ENCODE results near the gene NOSTRIN.
A peak's percentile ranks its signal among the peaks of the same experiment; 100 is the strongest.
"Not testable (repeated sequence)": the region's sequence is repeated elsewhere in the genome, so short reads cannot be mapped to it uniquely, and the experiment has no call there.

Gene NOSTRIN, protein sequence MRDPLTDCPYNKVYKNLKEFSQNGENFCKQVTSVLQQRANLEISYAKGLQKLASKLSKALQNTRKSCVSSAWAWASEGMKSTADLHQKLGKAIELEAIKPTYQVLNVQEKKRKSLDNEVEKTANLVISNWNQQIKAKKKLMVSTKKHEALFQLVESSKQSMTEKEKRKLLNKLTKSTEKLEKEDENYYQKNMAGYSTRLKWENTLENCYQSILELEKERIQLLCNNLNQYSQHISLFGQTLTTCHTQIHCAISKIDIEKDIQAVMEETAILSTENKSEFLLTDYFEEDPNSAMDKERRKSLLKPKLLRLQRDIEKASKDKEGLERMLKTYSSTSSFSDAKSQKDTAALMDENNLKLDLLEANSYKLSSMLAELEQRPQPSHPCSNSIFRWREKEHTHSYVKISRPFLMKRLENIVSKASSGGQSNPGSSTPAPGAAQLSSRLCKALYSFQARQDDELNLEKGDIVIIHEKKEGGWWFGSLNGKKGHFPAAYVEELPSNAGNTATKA

GRCh38 chr2:168801961-168802858 lies at the start of gene NOSTRIN:
TSS of gene NOSTRIN (plus strand) at chr2:168802637. CDS start at chr2:168802647, 10 bp downstream.
- DNase-seq (ENCODE audit: low spot score), result no peak

DNA sequence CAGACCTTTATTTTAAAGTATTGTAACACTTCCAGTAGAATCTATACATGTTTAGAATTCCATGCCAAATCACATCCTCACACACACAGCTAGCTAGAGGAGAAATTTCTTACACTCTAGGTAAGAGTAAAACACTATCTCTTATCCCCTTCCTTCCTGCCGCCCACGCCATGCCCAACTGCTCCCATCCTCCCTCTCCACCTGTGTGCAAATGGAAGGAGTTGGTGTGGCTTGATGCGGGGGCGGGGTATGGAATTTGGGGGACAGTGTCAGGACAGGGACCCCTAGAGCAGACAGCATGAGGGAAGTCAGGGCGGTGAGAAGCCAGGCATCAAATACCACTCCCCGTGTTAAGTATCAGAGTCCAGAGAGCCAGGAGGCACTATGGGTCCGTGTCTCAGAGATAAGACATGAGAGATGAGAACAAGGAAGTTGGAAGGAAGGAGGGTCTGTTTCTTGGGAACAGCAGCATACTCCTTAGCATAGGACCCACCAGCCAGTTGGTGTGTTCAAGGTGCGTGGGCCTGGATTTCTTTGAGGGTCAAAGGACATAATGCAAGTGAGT lies 48.6 kb upstream of the NOSTRIN start:
- no peak for DNase-seq (ENCODE audit: low spot score)

- DNase-seq (ENCODE audit: low spot score), result no peak
Observed at GRCh38 chr2:168757223-168757622, 45.2 kb upstream of the NOSTRIN start.

DNA sequence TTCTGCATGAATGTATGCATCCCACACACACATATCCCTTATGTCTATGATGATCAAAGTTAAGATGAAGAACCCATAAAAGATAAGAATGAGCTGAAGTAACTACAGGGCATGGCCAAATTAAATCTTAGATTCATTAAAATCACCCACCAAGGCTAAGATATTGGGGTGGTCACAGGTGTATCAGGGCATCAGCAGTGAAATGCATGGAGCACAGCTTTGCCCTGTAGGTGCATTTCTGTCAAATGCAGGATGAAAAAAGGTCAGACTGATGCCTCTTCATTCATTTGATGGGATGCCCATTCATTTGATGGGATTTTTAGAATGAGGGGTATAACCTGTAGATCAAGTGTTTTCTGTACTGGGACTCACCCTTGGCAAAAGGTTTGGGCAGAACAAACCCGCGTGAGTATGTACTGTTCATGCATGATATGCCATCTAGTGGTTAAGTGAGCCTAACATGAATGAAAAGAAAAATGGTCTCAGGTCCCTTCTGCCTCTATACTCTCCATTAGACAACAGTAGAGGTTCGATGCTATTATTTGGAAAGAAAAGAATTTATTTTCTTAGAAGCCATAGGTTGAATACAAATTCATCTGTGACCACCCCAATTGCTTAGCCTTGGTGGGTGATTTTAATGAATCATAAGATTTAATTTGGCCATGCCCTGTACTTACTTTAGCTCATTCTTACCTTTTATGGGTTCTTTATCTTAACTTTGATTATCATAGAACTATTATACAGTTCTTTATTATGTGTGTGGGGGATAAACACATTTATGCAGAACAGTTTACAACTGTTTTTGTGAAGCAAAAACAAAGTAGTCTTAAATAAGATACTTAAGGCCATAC lies 43.2 kb upstream of the NOSTRIN start:
- DNase-seq (ENCODE audit: low spot score), result peak; percentile 71

GRCh38 chr2:168765401-168765800 lies 37.0 kb upstream of the NOSTRIN start:
- DNase-seq (ENCODE audit: low spot score), result no peak

GRCh38 chr2:168766600-168766999 lies 35.8 kb upstream of the NOSTRIN start:
- DNase-seq (ENCODE audit: low spot score), result no peak

GRCh38 chr2:168767258-168767657 lies 35.2 kb upstream of the NOSTRIN start:
- no peak for DNase-seq (ENCODE audit: low spot score)

DNA sequence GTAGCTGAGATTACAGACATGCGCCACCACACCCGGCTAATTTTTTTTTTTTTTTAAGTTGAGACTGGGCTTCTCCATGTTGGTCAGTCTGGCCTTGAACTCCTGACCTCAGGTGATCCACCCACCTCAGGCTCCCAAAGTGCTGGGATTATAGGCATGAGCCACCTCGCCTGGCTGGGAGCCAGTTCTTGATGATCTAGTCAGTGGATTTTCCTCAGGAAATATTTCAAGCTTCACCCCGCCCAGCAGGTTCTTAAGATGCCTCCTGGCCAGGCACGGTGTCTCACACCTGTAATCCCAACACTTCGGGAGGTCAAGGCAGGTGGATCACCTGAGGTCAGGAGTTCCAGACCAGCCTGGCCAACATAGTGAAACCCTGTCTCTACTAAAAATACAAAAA lies 34.1 kb upstream of the NOSTRIN start:
- DNase-seq (ENCODE audit: low spot score), result not testable (repeated sequence)

- no peak for DNase-seq (ENCODE audit: low spot score)
Observed at GRCh38 chr2:168770796-168771195, 31.6 kb upstream of the NOSTRIN start.

GRCh38 chr2:168772704-168773103 lies 29.7 kb upstream of the NOSTRIN start:
- DNase-seq (ENCODE audit: low spot score), result no peak

- no peak for DNase-seq (ENCODE audit: low spot score)
Observed at GRCh38 chr2:168773128-168773527, 29.3 kb upstream of the NOSTRIN start.

GRCh38 chr2:168773719-168774521 lies 28.5 kb upstream of the NOSTRIN start:
- DNase-seq (ENCODE audit: low spot score), result peak; percentile 76

- DNase-seq (ENCODE audit: low spot score), result no peak
Observed at GRCh38 chr2:168775837-168776236, 26.6 kb upstream of the NOSTRIN start.

DNA sequence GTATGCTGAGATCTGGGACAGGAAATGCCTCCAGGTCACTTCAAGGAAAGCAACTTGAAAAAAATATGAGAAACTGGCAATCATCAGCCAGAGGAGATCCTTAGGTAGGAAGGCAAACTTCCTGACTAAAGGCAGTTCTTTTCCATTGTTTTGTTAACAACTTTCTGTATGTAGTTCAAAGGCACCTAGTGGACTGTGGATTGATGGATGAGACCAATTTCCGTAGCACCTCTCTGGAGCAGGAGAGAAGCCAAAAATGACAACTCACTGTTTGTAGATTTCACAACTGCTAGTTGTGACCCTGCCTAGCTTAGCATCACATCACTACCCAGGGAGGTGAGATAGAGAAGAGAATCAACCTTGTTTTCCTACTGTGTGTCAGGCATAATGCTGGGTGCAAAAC lies 21.8 kb upstream of the NOSTRIN start:
- DNase-seq (ENCODE audit: low spot score), result no peak

- DNase-seq (ENCODE audit: low spot score), result no peak
Observed at GRCh38 chr2:168781191-168781817, 21.1 kb upstream of the NOSTRIN start.

- no peak for DNase-seq (ENCODE audit: low spot score)
Observed at GRCh38 chr2:168782271-168782670, 20.2 kb upstream of the NOSTRIN start.

GRCh38 chr2:168784993-168785392 lies 17.4 kb upstream of the NOSTRIN start:
- DNase-seq (ENCODE audit: low spot score), result no peak

DNA sequence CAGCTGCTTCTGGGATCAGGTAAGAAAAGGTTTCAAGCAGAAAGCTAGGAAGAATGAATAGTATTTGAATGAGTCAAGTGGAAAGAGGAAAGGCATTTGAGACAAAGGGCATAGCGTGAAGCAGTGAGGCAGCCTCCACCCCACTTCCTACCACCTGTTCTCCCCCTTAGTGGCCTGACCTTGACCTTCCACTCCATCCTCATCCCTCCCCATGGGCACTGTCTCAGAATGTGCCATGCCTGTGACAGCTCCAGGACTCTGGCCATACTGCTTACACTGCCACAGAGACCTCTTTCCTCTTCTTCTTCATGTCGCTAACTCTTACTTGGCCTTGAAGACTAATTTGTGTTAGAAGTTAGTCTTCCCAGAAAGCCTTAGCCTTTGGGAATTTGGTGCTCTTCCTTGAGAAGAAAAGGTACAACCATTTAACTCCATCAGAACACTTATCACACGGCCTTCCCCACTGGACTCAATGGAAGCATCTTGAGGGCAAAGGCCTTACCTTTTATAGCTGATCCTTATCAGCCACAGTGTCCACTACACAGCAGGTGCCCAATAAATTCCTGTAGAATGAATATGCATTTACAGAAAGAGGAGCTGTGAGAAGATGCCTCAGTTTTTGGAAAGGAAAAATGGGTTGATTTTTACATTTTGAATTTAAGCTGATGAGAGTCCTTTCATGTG lies 15.2 kb upstream of the NOSTRIN start:
- no peak for DNase-seq (ENCODE audit: low spot score)

GRCh38 chr2:168787782-168788376 lies 14.6 kb upstream of the NOSTRIN start:
- DNase-seq (ENCODE audit: low spot score), result no peak
